Activated T-helper 17 cell treated with anti-CD3 and anti-CD28 coated beads, Interleukin-2, amount 50 U/mL, for 72 hours (primary cell): Measurements from ENCODE around the gene CLEC2L. TPM values are rescaled to one million over a fixed set of nuclear protein-coding genes. Genes with fewer than 3 reads are reported as not detected.
"Not testable (repeated sequence)": the region's sequence is repeated elsewhere in the genome, so short reads cannot be mapped to it uniquely, and the experiment has no call there.

ENCODE experiments used
- ATAC-seq: fragments of 150-1000 bp; cut with Tn5 transposase; replicated peaks from 2 replicates; pipeline ENCODE4 v1.10.0; 2021; ENCODE audit warnings: mild to moderate bottlenecking, moderate library complexity
- H3K27ac Mint-ChIP-seq: one replicate; pipeline ENCODE4 v1.8.0; 2022; ENCODE audit warnings: mixed read lengths
- H3K27me3 Mint-ChIP-seq: one replicate; pipeline ENCODE4 v1.8.0; 2022; ENCODE audit warnings: mixed read lengths
- H3K36me3 Mint-ChIP-seq: one replicate; pipeline ENCODE4 v1.8.0; 2022; ENCODE audit warnings: low read depth, mild to moderate bottlenecking, mixed read lengths
- H3K4me1 Mint-ChIP-seq: one replicate; pipeline ENCODE4 v1.8.0; 2022; ENCODE audit warnings: mixed read lengths
- H3K4me3 Mint-ChIP-seq: one replicate; pipeline ENCODE4 v1.8.0; 2022; ENCODE audit warnings: mild to moderate bottlenecking, mixed read lengths
- H3K9me3 Mint-ChIP-seq: one replicate; pipeline ENCODE4 v1.8.0; 2022; ENCODE audit warnings: mixed read lengths
- total RNA-seq, 2 donors: library from RNA; stranded (reverse); gene quantifications; one replicate each; pipeline ENCODE4 v1.2.3, GENCODE V29; 2022

CLEC2L gene
- total RNA-seq, 2 donors from 2014 or later, result not detected

DNA sequence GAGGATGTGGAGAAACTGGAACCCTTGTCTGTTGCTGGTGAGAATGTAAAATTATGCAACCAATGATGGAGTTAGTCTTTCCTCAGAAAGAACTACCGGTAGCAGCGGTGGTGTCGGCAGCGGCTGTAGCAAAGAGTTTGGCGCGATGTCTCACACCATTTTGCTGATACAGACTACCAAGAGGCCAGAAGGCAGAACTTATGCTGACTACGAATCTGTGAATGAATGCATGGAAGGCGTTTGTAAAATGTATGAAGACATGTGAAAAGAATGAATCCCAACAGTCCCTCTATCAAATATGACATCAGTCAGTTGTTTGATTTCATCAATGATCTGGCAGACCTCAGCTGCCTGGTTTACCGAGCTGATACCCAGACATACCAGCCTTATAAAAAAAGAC, 10.6 kb downstream of the CLEC2L start:
- Mint-ChIP-seq H3K36me3 (no peaks in the 10 kb centered on the region), H3K4me3 (no peak overlapping the region), H3K9me3 (no peaks in the 10 kb centered on the region), H3K27ac (no peak overlapping the region), H3K4me1 (no peaks in the 10 kb centered on the region), H3K27me3 (peaks cover 14% of the 10 kb centered on the region)
- no peak for ATAC-seq

DNA sequence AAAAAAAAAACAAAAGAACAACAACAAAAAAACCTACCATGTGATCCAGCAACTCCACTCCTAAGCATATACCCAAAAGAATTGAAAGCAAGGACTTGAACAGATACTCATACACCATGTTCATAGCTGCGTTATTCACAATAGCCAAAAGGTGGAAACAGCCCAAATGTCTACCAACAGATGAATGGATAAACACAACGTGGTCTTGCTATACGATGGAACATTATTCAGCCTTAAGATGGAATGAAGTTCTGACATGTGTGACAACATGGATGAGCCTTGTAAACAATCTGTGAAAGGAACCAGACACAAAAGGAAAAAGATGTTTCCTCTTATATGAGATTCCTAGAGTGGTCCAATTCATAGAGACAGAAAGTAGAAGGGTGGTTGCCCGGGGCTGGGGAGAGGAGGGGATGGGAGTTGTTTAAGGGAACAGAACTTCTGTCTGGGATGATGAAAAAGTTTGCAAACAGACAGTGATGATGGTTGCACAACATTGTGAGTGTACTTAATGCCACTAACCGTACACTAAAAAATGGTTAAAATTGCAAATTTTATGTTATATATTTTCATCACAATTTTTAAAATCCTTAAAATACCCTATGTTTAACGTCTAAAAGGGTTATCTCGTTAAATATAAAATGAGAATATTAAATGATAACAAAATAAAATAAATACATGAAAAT, 11.6 kb downstream of the CLEC2L start:
- Mint-ChIP-seq H3K9me3 (no peaks in the 10 kb centered on the region), H3K4me1 (no peaks in the 10 kb centered on the region), H3K36me3 (no peaks in the 10 kb centered on the region), H3K4me3 (no peak overlapping the region), H3K27ac (no peak overlapping the region), H3K27me3 (peaks cover 13% of the 10 kb centered on the region)
- ATAC-seq, result no peak

DNA sequence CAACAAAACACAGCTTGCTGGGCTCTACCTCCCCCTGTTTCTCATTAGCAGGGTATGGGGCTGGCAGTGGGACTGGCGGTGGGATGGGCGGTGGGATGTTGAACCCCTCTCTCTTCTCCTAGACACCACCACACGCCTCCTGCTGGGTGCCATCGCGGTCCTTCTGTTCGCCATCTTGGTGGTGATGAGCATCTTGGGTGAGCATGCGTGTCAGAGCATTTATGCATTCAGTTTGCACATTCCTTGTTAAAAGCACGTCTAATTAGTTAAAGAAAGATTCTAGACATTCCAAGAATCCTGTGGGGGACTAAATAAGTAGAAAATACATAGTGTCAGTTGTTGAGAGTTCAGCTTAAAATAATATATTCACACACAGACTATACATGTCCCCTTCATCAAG, 12.7 kb downstream of the CLEC2L start:
- H3K9me3 Mint-ChIP-seq, result no peaks in the 10 kb centered on the region
- H3K27ac Mint-ChIP-seq, result no peak overlapping the region
- no peak overlapping the region for H3K4me3 Mint-ChIP-seq
- no peak for ATAC-seq
- H3K27me3 Mint-ChIP-seq, result peaks cover 11% of the 10 kb centered on the region
- no peaks in the 10 kb centered on the region for H3K4me1 Mint-ChIP-seq
- H3K36me3 Mint-ChIP-seq, result no peaks in the 10 kb centered on the region

DNA sequence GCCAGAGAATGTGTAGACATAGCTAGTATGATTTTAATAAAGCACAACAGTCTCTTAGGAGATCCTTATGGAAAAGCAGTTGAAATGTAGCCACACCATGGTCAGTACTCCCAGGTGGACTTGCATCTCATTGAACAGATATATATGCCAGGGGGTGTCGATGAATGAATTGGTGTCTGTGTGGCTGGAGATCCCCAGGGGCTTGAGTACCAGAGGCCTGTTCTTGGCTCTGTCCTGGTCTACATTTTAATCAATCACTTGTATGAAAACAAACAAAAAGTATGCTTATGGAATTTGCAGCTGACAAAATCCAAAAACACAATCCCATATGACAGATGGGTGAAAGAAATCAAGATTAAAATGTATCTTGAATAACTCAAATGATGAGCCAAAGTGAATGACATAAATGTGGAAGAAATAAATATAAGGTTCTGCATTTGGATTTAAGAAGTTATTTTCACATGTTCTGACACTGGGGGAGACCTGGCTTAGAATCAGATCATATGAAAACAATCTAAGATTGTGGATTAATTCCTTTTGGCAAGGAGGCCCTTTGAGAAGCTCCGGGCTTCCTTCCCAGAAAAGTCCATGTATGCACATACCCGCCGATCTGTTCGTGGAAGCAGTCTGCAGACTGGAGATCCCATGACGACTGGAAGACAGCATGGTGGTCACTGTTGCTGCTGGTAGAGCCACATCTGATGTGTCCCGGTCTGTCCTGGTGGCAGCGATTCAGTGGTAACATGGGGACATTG, 15.6 kb downstream of the CLEC2L start:
- H3K27ac Mint-ChIP-seq, result no peak overlapping the region
- H3K4me3 Mint-ChIP-seq, result no peak overlapping the region
- no peaks in the 10 kb centered on the region for H3K9me3 Mint-ChIP-seq
- no peaks in the 10 kb centered on the region for H3K36me3 Mint-ChIP-seq
- H3K27me3 Mint-ChIP-seq, result peaks cover 5% of the 10 kb centered on the region
- no peak for ATAC-seq
- no peaks in the 10 kb centered on the region for H3K4me1 Mint-ChIP-seq

DNA sequence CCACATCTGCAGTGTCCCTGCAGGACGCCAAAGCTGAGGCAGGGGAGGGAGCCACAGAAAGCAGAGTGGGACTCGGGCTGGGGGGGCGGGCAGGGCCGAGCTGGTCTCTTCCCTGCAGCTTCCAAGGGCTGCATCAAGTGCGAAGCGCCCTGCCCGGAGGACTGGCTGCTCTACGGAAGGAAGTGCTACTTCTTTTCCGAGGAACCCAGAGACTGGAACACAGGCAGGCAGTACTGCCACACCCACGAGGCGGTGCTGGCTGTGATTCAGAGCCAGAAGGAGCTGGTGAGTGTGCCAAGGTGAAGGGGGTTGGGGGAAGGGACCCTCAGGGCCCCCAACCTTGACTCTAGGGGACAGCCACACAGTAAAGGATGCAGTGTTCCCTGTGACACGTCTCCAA, 16.7 kb downstream of the CLEC2L start:
- Mint-ChIP-seq H3K4me3 (no peak overlapping the region), H3K27me3 (peaks cover 4% of the 10 kb centered on the region), H3K9me3 (no peaks in the 10 kb centered on the region), H3K27ac (no peak overlapping the region), H3K4me1 (no peaks in the 10 kb centered on the region), H3K36me3 (no peaks in the 10 kb centered on the region)
- no peak for ATAC-seq

DNA sequence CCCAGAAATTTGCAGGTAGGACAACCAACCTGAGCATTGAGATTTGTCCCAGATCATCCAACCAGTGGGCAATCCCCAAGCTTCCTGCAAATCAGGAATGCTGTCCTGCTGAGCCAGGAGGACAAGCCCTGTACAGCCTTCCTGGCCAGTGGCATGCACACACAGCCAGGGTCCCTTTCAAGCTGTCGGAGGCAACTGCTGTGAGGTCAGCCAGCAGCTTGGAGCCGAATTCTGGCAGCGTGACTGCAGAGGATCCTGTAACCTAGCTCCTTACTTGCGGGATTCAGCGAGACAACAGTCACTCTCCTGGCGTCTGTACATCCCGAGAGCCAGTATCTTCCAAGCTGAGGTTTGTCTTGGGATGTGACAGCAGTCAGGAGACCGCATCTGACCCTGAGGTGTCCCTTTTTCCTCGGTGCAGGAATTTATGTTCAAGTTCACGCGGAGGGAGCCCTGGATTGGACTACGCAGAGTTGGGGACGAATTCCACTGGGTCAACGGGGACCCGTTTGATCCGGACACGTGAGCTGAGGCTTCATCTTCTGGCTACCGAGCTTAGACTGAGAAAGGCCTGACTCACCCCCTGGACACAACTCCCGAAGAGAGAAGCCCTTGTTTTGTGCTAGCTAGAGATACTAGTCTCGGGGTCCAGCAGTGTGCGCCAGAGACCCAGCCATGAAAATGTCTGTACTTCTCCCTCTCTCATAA, 18.3 kb downstream of the CLEC2L start:
- Mint-ChIP-seq H3K4me1 (no peaks in the 10 kb centered on the region), H3K4me3 (no peak overlapping the region), H3K27ac (no peak overlapping the region), H3K36me3 (no peaks in the 10 kb centered on the region), H3K9me3 (no peaks in the 10 kb centered on the region), H3K27me3 (no peaks in the 10 kb centered on the region)
- ATAC-seq, result no peak

DNA sequence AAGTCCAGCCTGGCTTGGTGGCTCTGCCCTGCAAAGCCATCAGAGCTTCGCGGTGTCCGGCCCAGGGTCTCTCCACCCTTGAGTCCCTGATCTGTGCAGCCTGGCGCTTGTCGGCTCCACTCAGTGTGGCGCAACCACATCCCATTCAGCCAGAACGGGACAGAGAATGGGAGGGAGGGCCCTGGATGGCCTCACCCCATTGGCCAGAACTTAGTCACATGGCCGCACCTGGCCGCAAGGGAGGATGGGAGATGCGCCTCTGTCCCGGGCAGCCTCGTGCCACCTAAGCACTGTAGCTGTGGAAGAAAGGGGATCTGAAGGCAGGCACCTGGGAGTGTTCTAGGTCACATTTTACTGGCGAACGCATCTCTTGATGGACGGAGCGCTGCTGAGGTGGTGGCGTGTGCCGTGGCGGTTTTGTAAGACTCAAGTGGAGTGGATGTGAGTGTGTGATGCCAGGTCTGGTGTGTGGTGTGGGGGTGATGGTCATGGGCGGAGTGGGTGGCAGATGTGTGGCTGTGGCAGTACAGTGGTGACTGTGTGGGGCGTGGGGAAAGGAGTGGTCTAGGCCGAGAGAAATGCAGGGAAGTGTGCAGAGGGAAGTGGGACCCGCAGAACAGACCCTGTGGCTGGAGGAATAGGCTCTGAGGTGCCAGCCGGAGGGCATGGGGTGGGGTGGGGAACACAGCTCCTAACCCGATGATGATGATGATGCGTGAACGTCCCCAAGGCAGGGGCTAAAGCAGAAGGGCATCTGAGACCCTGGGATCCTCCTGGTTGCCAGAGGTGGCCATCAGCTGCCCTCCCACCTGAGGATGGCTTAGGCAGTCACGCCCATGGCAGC, 19.0 kb downstream of the CLEC2L start:
- H3K4me3 Mint-ChIP-seq, result no peak overlapping the region
- H3K27me3 Mint-ChIP-seq, result no peaks in the 10 kb centered on the region
- H3K36me3 Mint-ChIP-seq, result no peaks in the 10 kb centered on the region
- no peak for ATAC-seq
- no peak overlapping the region for H3K27ac Mint-ChIP-seq
- no peaks in the 10 kb centered on the region for H3K9me3 Mint-ChIP-seq
- no peaks in the 10 kb centered on the region for H3K4me1 Mint-ChIP-seq

DNA sequence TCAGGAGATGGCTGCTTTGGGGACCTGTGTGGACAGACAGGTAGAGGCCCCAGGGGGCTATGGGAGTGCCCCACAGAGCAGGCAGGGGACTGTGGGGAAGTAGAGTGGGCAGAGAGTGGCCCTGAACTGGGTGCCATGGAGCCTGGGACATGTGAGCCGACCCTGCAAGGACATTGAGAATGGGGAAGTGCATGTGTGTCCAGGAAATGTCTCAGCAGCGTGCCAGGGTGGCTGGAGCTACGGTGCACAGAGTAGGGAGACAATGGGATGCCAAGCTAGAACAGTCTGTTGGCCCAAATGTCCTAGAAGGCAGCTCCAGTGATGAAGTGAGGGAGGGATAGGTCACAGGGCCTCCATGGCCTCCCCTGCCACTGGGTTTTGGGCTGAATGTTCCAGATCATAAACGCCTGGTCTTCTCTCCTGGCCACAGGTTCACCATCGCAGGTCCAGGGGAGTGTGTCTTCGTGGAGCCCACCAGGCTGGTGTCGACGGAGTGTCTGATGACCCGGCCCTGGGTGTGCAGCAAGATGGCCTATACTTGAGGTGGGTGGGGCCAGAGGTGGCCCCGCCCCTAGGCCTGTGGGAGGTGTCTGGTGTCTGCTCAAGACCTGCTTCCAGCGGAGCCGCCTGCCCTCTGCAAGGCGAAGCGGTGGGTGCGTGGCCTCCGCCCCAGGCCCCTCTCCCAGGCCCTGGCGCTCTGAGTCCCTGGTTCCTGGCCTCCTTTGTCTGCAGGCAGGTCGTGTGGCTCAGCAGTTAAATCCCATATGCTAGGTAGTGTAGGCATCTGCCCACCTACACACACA, 20.5 kb downstream of the CLEC2L start:
- no peaks in the 10 kb centered on the region for H3K36me3 Mint-ChIP-seq
- no peaks in the 10 kb centered on the region for H3K27me3 Mint-ChIP-seq
- H3K9me3 Mint-ChIP-seq, result no peaks in the 10 kb centered on the region
- H3K4me1 Mint-ChIP-seq, result no peaks in the 10 kb centered on the region
- no peak overlapping the region for H3K27ac Mint-ChIP-seq
- no peak overlapping the region for H3K4me3 Mint-ChIP-seq
- no peak for ATAC-seq

DNA sequence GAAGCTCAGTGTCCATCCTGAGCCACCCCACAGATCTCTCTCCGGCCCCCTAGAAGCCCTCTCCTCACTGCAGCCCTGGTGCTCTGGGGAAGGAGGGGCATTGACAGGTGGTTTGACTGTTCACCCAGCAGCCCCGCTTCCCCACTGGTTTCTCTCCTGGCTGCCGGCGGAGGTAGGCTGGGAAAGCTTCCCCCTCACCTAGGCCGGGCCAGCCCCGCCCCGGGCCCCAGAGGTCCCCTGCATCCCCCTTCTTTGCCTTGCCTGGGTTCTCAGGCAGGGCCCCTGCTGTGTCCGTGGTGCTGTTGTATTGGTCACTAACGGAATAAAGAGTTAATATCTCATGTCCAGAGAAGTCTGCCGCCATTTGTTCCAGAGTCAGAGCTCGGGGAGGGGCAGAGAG, 21.2 kb downstream of the CLEC2L start:
- no peaks in the 10 kb centered on the region for H3K4me1 Mint-ChIP-seq
- no peak overlapping the region for H3K4me3 Mint-ChIP-seq

DNA sequence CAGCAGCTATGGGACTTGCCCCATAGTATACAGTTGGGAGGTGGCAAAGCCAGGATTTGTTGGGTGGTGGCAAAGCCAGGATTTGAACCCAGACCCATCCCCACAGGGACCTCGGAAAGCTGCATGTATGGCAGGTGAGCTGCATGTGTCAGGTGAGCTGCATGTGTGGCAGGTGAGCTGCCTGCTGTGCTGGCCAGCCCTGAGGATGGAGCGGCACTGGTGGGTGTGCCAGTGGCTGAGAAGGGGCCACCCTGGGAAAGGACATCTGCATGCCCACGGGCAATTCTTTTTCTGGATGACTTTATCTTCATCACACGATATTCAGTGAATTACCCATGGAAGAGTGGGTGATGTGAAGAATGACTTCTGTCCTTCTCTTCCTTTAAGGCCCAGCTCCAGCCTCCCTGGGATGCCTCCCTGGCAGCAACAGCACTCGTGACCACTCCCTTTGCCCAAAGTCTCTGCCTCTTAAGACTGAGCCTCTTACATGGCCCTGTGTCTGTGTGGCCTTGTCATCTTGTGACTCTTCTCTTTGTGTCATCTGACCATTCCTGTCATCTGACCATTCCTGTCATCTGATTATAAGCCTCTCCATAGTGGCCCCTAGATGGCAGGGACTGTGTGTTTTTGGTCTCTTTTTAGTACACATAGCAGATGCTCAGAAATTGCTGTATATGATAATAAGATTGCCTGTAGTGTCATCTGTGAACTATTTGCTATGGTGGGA, 25.0 kb downstream of the CLEC2L start:
- Mint-ChIP-seq H3K4me1 (no peaks in the 10 kb centered on the region), H3K4me3 (no peak overlapping the region), H3K36me3 (no peaks in the 10 kb centered on the region)

More for the DNA sequence above, 21.2 kb downstream of the CLEC2L start:
- Mint-ChIP-seq H3K9me3 (no peaks in the 10 kb centered on the region), H3K36me3 (no peaks in the 10 kb centered on the region), H3K27ac (no peak overlapping the region), H3K27me3 (no peaks in the 10 kb centered on the region)
- ATAC-seq, result no peak

DNA sequence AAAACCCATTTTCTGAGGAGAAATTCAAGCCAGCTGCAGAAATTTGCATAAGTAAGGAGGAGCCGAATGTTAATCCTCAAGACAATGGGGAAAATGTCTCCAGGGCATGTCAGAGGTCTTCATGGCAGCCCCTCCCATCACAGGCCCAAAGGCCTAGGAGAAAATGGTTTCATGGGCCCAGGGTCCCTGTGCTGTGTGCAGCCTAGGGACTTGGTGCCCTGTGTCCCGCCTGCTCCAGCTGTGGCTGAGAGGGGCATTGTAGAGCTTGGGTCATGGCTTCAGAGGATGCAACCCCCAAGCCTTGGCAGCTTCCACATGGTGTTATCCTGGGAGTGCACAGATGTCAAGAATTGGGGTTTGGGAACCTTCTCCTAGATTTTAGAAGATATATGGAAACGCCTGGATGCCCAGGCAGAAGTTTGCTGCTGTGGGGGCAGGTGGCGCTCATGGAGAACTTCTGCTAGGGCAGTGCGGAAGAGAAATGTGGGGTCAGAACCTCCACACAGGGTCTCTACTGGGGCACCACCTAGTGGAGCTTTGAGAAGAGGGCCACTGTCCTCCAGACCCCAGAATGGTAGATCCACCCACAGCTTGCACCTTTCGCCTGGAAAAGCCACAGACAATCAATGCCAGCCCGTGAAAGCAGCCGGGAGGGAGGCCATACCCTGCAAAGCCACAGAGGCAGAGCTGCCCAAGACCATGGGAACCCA, 30.7 kb downstream of the CLEC2L start:
- not testable (repeated sequence) for ATAC-seq, H3K9me3 Mint-ChIP-seq, H3K36me3 Mint-ChIP-seq, H3K27ac Mint-ChIP-seq, H3K27me3 Mint-ChIP-seq, H3K4me1 Mint-ChIP-seq, H3K4me3 Mint-ChIP-seq

More for the DNA sequence above, 25.0 kb downstream of the CLEC2L start:
- Mint-ChIP-seq H3K9me3 (no peaks in the 10 kb centered on the region), H3K27ac (no peak overlapping the region), H3K27me3 (no peaks in the 10 kb centered on the region)
- no peak for ATAC-seq

DNA sequence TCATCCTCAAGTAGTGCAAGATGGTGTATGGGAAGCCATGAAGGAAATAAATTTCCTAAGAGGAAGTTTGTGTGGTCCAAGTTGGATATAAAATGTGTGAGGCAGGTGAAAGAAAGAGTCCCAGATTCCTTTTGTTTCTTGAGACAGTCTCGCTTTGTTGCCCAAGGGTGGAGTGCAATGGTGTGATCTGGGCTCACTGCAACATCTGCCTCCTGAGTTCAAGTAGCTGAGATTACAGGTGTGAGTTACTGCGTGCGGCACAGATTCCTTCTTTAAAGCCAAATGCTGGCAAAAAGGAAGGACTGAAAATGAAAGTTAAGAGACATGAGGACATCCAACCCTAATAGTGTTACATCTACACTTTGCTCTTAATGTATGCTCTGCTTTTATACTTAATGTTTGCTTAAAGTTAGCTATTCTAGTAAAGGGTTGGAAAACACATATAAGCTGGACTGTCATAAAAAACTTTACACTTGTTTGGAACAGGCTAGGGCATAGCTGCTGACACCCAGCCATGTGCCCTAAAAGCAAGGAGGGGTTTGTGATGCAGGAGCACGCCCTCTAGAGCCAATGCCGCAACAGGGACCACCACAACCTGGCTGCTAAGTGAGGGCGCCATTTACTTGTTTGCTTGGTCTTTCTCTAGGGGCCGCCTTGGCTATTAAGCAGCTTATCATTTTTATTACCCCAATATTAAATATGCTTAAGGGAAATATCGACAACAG, 34.5 kb downstream of the CLEC2L start:
- Mint-ChIP-seq H3K9me3 (peaks cover 4% of the 10 kb centered on the region), H3K4me1 (no peaks in the 10 kb centered on the region), H3K27me3 (peaks cover 3% of the 10 kb centered on the region), H3K27ac (no peak overlapping the region), H3K4me3 (no peak overlapping the region), H3K36me3 (peaks cover 5% of the 10 kb centered on the region)
- ATAC-seq, result no peak
